Ishikawa (cell line): ENCODE data around the gene COL18A1.

ENCODE experiments used
- CEBPB ChIP-seq: IDR thresholded peaks from 2 replicates; pipeline ENCODE4 v1.6.1; 2012
- CREB1 ChIP-seq: IDR thresholded peaks from 2 replicates; pipeline ENCODE4 v1.6.1; 2012; ENCODE audit warnings: low read depth
- TAF1 ChIP-seq: IDR thresholded peaks from 2 replicates; pipeline ENCODE4 v1.6.1; 2012; ENCODE audit warnings: low read depth, mild to moderate bottlenecking
- TCF12 ChIP-seq: IDR thresholded peaks from 2 replicates; pipeline ENCODE4 v1.6.1; 2012; ENCODE audit warnings: low read depth
- TEAD4 ChIP-seq: IDR thresholded peaks from 2 replicates; pipeline ENCODE4 v1.6.1; 2012
- YY1 ChIP-seq: IDR thresholded peaks from 2 replicates; pipeline ENCODE4 v1.6.1; 2012; ENCODE audit warnings: low read depth
- TF ChIP-seq, protein P1 (sequence below): IDR thresholded peaks from 2 replicates; pipeline ENCODE4 v1.6.1; 2012; ENCODE audit warnings: low read depth, mild to moderate bottlenecking
- TF ChIP-seq, protein P2 (sequence below): IDR thresholded peaks from 2 replicates; pipeline ENCODE4 v1.6.1; 2012

DNA sequence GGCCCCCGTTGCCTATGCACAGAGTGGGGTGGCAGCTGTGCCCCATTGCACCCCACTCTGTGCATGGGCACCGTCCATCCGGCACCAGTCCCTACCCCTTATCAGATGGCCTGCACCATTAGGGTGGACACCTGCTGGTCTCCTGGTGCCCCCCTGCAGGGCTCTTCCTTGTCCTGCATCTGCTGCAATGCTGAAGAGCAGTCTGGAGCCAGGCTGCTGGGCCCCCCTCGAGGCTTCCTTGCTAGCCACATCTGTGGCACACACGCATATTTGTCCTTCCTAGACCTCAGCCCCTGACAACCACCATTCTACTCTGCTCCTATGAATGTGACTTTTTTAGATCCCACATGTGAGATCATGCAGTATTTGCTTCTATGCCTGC is 56.4 kb downstream of the COL18A1 start:
- TF ChIP-seq TAF1 (no peak), CREB1 (no peak), TEAD4 (no peak), YY1 (no peak), TCF12 (no peak), CEBPB (no peak)
- TF ChIP-seq, protein P1, sequence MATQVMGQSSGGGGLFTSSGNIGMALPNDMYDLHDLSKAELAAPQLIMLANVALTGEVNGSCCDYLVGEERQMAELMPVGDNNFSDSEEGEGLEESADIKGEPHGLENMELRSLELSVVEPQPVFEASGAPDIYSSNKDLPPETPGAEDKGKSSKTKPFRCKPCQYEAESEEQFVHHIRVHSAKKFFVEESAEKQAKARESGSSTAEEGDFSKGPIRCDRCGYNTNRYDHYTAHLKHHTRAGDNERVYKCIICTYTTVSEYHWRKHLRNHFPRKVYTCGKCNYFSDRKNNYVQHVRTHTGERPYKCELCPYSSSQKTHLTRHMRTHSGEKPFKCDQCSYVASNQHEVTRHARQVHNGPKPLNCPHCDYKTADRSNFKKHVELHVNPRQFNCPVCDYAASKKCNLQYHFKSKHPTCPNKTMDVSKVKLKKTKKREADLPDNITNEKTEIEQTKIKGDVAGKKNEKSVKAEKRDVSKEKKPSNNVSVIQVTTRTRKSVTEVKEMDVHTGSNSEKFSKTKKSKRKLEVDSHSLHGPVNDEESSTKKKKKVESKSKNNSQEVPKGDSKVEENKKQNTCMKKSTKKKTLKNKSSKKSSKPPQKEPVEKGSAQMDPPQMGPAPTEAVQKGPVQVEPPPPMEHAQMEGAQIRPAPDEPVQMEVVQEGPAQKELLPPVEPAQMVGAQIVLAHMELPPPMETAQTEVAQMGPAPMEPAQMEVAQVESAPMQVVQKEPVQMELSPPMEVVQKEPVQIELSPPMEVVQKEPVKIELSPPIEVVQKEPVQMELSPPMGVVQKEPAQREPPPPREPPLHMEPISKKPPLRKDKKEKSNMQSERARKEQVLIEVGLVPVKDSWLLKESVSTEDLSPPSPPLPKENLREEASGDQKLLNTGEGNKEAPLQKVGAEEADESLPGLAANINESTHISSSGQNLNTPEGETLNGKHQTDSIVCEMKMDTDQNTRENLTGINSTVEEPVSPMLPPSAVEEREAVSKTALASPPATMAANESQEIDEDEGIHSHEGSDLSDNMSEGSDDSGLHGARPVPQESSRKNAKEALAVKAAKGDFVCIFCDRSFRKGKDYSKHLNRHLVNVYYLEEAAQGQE, result no peak
- TF ChIP-seq, protein P2, sequence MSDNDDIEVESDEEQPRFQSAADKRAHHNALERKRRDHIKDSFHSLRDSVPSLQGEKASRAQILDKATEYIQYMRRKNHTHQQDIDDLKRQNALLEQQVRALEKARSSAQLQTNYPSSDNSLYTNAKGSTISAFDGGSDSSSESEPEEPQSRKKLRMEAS, result no peak
